Mammary epithelial cell (primary cell): Measurements from ENCODE around the gene PDE3A.

Experiments used
- EZH2 ChIP-seq: IDR thresholded peaks from 2 replicates; pipeline ENCODE4 v1.6.1; 2012; ENCODE audit warnings: low read length, inconsistent platforms, borderline replicate concordance
- TF ChIP-seq, protein P1 (sequence below), 2 donors: IDR thresholded peaks in 1 of 2; conservative IDR thresholded peaks in 1 of 2; 2 replicates each; pipeline ENCODE4 v1.5.1; 2011 to 2012; ENCODE audit warnings: inconsistent platforms in 2 of 2, low read length in 2 of 2, mild to moderate bottlenecking in 2 of 2, control low read depth in 1 of 2, low read depth in 1 of 2; ENCODE audit not compliant: insufficient read depth in 1 of 2; ENCODE audit errors: extremely low read depth in 1 of 2

DNA sequence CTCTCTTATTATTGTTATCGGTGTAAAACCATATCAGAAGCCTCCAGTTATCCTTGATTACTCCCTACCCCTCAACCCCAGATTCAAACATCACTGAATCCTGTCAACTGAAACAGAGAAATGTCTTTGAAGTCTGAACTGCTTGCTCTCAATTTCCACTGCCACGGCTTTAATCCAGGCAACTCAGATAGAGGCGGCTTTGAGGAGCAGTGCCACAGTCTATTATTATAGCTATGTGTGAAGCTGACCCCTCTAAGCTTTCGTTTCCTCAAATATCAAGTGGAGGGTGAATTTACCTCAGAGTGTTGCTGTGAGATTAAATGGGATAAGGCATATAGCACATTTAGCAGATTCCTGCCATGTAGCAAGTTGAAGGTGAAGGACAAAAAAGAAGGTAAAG lies 49.0 kb upstream of the PDE3A start:
- TF ChIP-seq, protein P1, sequence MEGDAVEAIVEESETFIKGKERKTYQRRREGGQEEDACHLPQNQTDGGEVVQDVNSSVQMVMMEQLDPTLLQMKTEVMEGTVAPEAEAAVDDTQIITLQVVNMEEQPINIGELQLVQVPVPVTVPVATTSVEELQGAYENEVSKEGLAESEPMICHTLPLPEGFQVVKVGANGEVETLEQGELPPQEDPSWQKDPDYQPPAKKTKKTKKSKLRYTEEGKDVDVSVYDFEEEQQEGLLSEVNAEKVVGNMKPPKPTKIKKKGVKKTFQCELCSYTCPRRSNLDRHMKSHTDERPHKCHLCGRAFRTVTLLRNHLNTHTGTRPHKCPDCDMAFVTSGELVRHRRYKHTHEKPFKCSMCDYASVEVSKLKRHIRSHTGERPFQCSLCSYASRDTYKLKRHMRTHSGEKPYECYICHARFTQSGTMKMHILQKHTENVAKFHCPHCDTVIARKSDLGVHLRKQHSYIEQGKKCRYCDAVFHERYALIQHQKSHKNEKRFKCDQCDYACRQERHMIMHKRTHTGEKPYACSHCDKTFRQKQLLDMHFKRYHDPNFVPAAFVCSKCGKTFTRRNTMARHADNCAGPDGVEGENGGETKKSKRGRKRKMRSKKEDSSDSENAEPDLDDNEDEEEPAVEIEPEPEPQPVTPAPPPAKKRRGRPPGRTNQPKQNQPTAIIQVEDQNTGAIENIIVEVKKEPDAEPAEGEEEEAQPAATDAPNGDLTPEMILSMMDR (conservative IDR thresholded peaks at IDR 0.05 in 1 of 2, IDR thresholded peaks at IDR 0.05 in 1 of 2; ENCODE audit: extremely low read depth in 1 of 2, insufficient read depth in 1 of 2, low read depth in 1 of 2, low read length in 2 of 2), result no peak
- no peak for TF ChIP-seq EZH2
